ENCODE data around the gene NDST4.
"Not testable (repeated sequence)": the region's sequence is repeated elsewhere in the genome, so short reads cannot be mapped to it uniquely, and the experiment has no call there.

Gene NDST4

DNA sequence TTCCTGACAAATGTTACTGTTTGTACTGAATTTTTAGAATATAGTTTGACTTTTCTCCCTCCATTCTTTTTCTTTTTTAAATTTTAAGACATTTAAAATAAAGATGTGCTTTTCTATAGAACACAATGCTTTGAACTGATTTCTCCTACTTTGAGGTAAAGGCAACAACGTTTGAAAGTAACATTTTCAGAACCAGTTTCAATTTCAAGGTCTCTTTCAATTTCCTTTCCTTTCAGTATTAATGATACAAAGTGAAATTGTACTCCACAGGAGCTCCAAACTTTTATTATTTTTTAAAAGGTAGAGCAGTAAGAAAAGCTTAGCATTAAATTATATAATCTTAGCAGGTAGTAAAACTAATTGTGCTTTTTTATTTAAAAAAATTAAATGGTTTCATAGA, 54.9 kb downstream of the NDST4 start:
- in situ Hi-C loops (cut with HindIII; ENCODE audit: low sequenced_read_pairs) = no loop called here

DNA sequence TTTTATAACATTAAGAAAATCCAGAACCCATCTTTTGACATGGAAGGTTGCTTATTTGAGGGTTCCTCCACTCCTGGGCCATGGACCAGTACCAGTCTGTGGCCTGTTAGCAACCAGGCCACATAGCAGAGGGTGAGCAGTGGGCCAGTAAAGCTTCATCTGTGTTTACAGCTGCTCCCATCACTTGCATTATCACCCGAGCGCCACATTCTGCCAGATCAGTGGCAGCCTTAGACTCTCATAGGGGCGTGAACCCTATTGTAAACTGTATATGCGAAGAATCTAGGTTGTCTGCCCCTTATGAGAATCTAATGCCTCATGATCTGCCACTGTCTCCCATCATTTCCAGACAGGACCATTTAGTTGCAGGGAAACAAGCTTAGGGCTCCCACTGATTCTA, 58.6 kb downstream of the NDST4 start:
- in situ Hi-C loops (cut with HindIII; ENCODE audit: low sequenced_read_pairs) = no loop called here

DNA sequence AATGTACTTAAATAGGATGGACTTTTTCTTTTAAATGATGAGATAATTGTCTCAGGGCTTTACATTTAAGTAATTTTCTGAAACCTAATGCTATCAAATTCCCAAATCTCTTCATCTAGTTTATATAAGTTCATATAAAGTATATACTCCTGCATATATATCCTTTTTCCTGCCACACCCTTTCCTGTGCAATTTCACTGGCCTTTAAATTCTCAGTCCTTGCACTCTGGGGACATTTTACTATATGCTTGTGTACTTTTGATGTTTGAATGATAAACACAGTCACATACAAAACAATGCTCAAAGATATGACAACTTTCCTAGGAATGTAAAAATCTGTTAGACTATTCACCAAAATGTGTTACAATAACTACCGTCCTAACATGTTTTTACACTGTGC, 60.1 kb downstream of the NDST4 start:
- in situ Hi-C loops (cut with HindIII; ENCODE audit: low sequenced_read_pairs) = no loop called here

DNA sequence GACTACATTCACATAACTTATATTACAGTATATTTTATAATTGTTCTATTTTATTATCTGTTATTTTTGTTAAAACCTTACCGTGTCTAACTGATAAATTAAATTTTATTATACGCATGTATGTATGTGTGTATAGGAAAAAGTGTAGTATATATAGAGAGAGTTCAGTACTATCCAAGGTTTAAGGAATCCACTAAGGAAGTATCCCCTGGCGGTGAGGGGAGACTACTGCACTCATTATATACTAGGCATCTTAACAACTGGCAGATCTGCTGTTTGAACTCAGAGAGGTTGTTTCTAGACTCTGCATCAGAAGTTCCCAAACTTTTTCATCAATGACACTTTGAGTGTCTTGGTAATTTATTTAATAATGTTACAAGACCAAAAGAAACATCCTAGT, 70.9 kb downstream of the NDST4 start:
- in situ Hi-C loops (cut with HindIII; ENCODE audit: low sequenced_read_pairs) = no loop called here

DNA sequence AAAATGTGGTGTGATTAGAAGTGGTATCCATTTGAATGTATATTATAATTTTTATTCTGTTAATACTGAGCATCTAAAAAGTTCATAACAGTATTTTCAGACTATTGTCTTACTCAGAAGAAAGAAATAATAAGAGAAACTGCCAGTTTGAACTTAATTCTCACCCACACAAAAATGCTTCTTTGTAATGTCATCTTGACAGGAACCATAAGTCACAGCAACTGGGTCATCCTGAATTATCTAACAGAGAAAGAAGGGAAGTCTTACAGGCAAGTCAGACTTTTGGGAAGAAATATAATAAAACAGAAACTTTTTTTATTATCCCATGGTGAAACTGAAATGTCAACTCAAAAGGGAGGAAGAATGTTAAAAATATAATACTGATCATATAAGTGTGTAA, 83.1 kb downstream of the NDST4 start:
- in situ Hi-C loops (cut with HindIII; ENCODE audit: low sequenced_read_pairs) = no loop called here

DNA sequence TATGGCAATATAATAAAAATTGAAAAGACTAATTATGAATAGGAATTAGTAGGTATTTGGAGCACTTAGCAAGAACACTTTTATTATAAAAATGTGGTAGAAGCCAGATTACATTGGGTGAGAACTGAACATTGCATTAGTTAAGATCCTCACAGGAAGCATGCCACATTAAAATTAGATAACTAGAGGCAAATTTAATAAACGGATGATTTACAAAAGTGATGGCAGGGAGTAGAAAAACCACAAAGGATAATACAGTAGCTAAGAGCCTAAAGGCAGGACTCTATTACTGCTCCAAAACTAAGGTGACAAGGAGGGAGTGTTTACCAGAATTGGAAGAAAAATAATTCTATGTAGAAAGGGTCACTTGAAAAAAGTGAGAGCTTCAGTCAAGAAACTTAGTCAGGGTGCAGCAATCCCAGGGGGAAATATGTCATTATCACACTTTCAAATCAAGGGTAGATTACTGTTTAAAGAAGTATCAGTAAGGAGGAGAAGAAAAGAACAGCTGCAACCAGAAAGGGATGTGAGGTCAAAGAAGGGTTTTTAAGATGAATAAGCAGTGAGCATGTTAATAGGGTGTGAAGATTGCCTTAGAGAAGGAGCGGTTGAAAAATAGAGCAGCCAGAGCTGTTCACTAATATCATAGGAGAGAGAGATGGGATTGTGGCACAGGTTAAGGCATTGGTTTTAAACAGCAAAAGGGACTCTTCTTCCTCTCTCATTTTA, 84.6 kb downstream of the NDST4 start:
- in situ Hi-C loops (cut with HindIII; ENCODE audit: low sequenced_read_pairs) = no loop called here

DNA sequence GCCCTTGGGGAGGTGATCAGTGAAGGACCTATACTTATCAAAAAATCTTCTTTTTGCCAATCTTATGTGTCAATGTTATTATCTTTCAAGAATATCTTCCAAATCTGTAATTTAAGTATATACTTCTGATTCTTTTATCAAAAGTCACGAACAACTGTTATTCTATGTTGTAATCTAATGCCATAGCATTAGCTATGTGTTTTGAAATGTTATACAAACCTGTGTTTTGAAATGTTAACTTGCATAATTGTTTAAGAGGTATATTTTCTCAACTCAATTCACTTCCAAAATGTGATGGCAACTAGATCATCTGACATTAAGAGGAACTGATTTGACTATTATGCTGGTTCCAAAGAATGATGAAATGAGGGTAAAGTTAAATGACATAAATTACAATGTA, 113.5 kb downstream of the NDST4 start:
- in situ Hi-C loops (cut with HindIII; ENCODE audit: low sequenced_read_pairs) = no loop called here

DNA sequence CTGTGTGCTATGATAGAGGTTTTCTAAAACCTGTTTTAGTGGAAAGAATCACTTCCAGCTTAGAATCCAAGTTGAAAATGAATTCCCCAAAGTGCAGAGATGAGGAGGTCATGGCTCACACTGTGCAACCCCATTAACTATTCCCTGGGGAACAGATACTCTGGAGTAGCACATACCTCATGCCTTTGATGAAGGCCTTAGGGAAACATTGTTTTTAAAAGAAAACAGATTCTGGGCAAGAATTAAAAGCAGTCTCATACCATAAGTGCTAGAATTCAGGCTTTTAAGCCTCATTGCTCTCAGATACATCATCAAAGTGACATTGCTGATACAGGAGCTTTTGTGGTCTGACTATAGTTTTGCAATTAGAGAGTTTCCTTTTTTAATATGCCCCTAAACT, 115.1 kb downstream of the NDST4 start:
- in situ Hi-C loops (cut with HindIII; ENCODE audit: low sequenced_read_pairs) = no loop called here

DNA sequence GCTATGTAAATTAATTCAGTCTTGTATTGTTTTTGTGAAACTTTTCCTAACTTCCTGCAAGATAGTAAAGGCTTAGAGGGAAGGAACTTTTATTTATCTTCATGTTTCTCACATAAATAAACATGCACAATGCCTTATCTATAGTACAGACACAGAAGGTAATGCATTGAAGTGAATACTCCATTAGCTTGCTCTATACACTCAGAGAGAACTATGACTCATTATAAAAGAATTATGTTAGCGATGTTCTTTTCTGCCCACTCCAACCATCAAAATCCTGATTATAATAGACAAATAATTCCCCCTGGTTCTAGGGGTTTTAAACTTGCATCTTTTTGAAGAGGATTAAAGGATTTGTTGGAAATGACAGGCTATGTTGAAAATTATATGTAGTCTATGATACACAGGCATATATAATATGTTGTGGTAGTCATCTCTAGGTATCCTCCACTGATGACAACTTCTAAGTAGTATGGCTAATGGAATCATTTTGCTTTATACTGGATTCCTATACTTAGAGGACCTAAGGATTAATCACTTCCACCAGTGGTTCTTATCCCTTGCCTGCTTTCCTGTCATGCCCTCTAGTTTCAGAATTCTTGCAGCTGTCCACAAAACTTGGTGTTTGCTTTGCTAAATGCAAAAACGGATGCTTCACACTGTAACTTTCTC, 115.7 kb downstream of the NDST4 start:
- in situ Hi-C loops (cut with HindIII; ENCODE audit: low sequenced_read_pairs) = no loop called here

DNA sequence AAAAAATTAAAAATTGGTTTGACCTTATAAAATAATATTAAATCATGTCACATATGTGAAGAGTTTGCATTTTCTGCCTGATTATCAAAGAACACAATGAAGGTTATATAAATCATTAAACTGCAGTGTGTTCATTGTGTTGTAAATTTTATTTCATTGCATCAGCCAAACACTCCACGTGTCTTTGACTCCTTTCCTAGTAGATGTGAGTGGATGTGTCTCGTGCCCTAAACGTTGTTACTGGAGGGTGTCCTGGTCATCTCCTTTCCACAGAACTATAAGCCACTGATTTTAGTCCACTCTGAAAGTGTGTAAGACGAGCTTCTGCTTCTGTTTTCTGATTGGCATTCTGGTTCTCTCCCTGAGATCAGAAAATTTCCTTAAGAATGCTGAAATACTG, 127.3 kb downstream of the NDST4 start:
- in situ Hi-C loops (cut with HindIII; ENCODE audit: low sequenced_read_pairs) = no loop called here

DNA sequence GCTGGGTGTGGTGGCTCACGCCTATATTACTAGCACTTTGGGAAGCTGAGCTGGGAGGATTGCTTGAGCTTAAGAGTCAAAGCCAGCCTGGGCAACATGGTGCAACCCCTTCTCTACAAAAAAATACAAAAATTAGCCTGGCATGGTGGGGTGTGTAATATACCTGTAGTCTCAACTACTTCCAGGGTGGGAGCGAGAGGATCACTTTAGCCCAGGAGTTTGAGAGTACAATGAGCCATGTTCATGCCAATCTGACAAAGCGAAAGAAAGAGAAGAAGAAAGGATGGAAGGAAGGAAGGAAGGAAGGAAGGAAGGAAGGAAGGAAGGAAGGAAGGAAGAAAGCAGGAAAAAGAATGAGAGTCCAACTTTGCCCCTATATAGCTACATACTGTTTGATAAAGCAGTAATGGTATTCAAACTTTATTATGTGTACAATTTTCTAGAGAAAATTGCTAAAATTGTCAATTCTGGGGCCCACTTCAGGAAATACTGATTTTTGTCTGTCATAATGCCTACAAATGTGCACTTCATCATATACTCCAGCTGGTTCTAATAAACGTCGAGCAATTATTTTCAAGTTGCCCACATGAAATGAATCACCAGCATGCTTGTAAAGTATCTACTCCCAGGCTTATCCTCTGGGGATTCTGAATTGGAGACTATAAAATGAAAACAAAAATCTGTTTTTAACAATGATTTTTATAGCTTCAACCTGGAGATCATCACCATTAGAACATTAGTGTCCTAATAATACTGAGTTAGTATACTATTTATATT, 132.3 kb downstream of the NDST4 start:
- in situ Hi-C loops (cut with HindIII; ENCODE audit: low sequenced_read_pairs) = no loop called here

DNA sequence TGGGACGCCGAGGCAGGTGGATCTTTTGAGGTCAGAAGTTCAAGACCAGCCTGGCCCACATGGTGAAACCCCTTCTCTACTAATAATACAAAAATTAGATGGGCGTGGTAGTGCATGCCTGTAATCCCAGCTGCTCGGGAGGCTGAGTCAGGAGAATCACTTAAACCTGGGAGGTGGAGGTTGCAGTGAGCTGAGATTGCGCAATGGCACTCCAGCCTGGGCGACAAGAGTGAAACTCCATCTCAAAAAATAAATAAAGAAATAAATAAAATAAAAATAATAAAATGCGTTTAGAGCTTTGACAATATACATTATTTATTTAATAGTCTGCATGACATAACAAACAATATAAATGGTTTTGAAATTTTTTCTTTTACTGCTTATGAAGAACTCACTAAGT, 133.0 kb downstream of the NDST4 start:
- in situ Hi-C loops (cut with HindIII; ENCODE audit: low sequenced_read_pairs) = not testable (repeated sequence)

DNA sequence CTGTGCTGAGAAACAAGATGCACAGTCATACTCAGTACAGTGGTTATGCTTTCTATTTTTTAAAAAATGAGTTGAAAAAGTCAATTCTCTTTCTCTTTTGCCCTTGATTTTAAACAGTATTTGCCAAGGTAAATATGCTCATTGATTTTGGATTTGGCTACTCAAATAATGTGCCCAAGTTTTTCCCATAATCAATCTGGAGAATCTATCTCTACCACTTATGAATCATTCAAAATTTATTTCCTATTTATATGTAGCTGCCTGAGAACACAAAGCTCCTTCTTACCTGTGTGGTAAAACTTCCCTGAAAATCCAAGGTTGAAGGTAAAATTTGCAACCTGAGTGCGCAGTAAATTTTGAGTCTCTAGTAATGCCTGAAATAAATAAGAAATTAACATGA, 136.5 kb downstream of the NDST4 start:
- in situ Hi-C loops (cut with HindIII; ENCODE audit: low sequenced_read_pairs) = no loop called here

DNA sequence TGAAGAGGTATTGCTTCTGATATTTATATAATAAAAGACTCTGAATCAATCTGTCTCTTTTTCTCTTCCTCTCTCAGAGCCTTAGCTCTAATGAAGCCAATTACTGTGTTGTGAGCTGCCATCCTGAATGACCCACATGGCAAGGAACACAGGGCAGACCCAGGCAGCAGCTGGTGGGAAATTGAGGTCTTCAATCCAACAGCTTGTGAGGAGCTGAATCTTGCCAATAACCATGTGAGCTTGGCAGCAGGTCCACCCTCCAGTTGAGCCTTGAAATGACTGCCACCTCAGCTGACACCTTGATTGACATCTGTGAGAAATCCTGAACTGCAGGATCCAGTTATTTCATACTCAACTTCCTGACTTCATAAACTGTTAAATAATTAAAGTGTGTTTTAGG, 149.4 kb downstream of the NDST4 start:
- in situ Hi-C loops (cut with HindIII; ENCODE audit: low sequenced_read_pairs) = no loop called here

DNA sequence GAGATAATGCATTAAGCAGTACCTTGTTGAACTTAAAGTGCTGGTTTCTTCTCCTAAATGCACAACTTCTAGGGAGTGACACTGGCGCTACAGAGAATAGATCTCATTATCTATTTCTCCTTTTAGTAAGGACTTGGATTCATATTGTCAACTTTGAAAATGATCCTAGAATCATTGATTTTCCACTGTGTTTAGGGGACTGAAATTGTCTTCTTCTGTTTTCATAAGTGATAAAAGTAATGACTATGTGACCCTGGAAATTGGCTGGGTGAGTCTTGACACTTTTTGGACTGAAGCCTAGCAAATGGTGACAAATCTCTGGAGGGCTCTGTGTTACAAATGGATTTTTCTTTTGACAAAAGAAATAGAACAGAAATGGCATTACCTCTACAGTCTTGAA, 167.8 kb downstream of the NDST4 start:
- in situ Hi-C loops (cut with HindIII; ENCODE audit: low sequenced_read_pairs) = no loop called here

DNA sequence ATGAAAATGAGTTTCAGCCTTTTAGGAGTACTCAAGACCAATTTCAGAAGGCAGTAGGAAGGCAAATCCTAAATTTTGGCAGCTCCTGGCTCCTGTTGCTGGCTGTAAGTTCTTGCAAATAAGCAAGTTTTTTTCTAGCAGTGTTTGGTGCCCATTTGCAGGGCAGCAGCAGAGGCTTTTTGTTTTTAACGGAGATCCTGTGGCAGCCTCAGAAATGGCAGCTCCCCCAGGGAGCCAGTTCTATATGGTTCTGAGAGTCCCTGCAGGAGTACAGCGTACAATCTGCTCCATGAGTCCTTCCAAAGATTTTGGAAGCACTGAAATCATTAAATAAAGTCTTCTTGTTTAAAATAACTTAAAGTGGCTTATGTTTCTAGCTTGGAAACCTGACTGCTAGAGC, 171.9 kb downstream of the NDST4 start:
- in situ Hi-C loops (cut with HindIII; ENCODE audit: low sequenced_read_pairs) = no loop called here

DNA sequence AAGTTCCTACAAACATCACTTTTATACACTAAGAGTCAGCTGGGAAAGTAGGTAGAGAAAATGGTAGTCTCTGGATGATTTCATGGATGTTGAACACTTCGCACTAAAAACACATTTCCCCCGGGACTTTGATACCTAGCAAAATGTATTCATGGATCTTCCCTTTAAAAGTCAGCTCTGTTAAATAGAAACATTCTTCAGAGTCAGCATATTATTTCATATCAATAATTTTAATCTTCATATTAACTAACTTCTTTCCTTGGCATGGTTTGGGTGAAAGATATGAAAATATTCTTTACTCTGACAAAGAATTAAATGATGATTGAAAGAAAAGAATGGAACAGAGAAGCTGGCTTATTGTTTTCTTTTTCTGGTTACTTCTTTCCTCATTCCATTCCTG, 185.5 kb downstream of the NDST4 start:
- in situ Hi-C loops (cut with HindIII; ENCODE audit: low sequenced_read_pairs) = no loop called here

DNA sequence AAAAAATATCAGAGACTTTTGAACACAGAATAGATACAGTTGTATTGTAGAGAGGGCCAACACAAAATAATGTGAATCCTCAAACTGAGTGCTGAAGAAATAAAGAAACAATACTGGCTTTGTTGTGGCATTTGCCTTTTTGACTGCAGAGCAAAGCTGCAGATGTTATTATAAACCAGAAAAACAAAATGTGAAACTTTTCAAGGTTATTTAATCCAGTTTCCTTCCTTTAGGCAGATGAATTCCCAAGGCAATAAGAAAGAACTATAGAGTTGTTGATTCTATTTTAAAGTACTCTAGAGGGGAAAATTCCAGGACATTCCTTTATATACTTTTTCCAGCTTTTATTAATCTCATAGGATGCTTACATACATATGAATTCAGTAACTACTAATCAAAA, 186.8 kb downstream of the NDST4 start:
- in situ Hi-C loops (cut with HindIII; ENCODE audit: low sequenced_read_pairs) = no loop called here

DNA sequence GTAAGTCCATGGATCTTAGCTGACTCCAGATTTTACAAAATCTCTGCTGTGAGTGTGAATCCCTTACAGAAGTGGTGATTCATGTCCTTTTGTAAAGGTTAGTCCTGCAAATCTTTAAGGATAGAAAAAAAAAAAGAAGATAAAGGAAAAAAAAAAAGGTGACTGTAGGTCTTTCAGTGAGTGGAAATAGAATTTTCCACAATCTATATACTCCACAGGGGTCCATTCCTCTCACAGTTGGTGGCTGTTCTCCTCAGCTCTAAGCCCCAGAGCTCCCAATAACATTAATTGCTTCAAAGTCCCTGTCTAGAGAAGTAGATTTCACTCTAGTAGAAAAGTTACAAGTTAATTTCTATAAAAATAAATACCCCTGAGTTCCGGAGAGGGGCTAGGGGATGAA, 189.1 kb downstream of the NDST4 start:
- in situ Hi-C loops (cut with HindIII; ENCODE audit: low sequenced_read_pairs) = no loop called here

DNA sequence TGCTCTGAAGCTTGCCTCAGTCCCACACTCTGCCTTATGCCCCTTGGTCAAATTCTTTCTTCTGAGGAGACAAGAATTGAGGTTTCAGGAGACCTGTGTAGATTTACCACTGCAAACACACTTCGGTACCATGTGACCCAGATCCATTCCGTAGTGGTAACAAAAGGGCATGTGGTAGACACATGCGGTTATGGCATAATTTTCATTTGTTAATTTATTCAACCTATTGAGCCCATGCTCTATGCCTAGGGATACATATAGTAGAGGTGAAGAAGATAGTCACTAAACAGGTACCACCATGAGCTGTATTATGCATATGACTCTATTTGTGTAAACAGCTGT, 190.9 kb downstream of the NDST4 start:
- in situ Hi-C loops (cut with HindIII; ENCODE audit: low sequenced_read_pairs) = no loop called here

DNA sequence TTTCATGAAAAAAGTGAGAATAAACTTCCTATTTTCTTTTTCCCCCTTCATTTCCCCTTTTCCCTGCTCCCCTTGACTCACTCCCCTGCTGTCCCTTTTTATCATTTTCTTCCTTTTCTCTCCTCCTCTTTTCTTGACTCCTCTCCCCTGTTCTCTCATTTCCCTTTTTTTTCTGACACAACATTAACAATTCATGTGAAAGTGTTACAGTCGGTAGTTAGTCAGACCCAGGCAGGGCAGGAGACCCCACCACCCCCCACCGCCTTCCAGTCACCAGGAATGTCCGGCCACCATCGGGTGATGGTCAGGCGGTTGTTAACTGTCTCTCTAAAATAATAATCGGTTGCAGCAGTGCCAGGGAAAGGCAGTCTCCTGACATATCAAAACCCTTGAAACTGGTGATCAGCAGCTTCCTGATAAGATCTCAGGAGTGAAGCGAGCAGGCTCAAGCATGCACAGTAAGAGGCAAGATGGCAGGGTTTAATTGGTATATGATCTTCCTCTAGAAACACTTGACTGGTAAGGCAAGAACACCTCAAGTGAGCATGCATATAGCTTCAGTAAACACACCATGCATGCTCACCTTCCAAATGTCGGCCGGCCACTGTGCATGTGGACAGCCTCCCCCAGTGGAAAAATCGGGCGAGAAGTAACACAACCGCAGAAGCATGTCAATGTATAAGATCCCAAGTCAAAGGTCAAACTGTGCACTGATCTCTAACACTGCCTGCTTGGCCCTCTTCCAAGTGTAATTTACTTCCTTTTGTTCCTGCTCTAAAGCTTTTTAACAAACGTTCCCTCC, 191.4 kb downstream of the NDST4 start:
- in situ Hi-C loops (cut with HindIII; ENCODE audit: low sequenced_read_pairs) = no loop called here

Measured in DLD1 (cell line).